Measurements from ENCODE around the gene XPOT.
"Not testable (repeated sequence)": the region's sequence is repeated elsewhere in the genome, so short reads cannot be mapped to it uniquely, and the experiment has no call there.

Gene XPOT

GRCh38 chr12:64403707-64404469 is at the start of gene XPOT:
TSS of gene XPOT (plus strand) at chr12:64404392. CDS start at chr12:64410036, 5,644 bp downstream.
- peak; percentile 94 to 98 for DNase-seq

- not testable (repeated sequence) for DNase-seq
Measured at GRCh38 chr12:64356209-64356608, 48.0 kb upstream of the XPOT start.

- DNase-seq: not testable (repeated sequence)
Measured at GRCh38 chr12:64361173-64361572, 43.0 kb upstream of the XPOT start.

- DNase-seq: no peak
Measured at GRCh38 chr12:64362721-64363305, 41.4 kb upstream of the XPOT start.

- no peak for DNase-seq
Measured at GRCh38 chr12:64383675-64384074, 20.5 kb upstream of the XPOT start.

GRCh38 chr12:64385019-64385418 is 19.2 kb upstream of the XPOT start:
- DNase-seq: no peak

- DNase-seq: no peak
Measured at GRCh38 chr12:64385468-64385867, 18.7 kb upstream of the XPOT start.

- no peak for DNase-seq
Measured at GRCh38 chr12:64387197-64387816, 16.9 kb upstream of the XPOT start.

- peak in 1 of 2 experiments; percentile 32 for DNase-seq
Measured at GRCh38 chr12:64389154-64389553, 15.0 kb upstream of the XPOT start.

- no peak for DNase-seq
Measured at GRCh38 chr12:64390275-64390851, 13.8 kb upstream of the XPOT start, which contains the start of gene C12orf56. TSS of gene C12orf56 (minus strand) at chr12:64390758. CDS start at chr12:64390565, 193 bp downstream.

- DNase-seq: no peak
Measured at GRCh38 chr12:64392221-64392620, 12.0 kb upstream of the XPOT start.

GRCh38 chr12:64395739-64396138 is 8.5 kb upstream of the XPOT start:
- DNase-seq: peak in 1 of 2 experiments; percentile 50

- DNase-seq: no peak
Measured at GRCh38 chr12:64400041-64400440, 4.2 kb upstream of the XPOT start.

- DNase-seq: no peak
Measured at GRCh38 chr12:64402181-64402580, 2.0 kb upstream of the XPOT start.

- DNase-seq: peak; percentile 53 to 55
Measured at GRCh38 chr12:64404470-64405256, 471 bp downstream of the XPOT start.

- DNase-seq: no peak
Measured at GRCh38 chr12:64407342-64408223, 3.4 kb downstream of the XPOT start.

GRCh38 chr12:64411427-64411826 is 7.2 kb downstream of the XPOT start:
- DNase-seq: no peak

- DNase-seq: no peak
Measured at GRCh38 chr12:64412459-64412858, 8.3 kb downstream of the XPOT start.

GRCh38 chr12:64413884-64414283 is 9.7 kb downstream of the XPOT start:
- no peak for DNase-seq

GRCh38 chr12:64418209-64418608 is 14.0 kb downstream of the XPOT start:
- no peak for DNase-seq

GRCh38 chr12:64419696-64420095 is 15.5 kb downstream of the XPOT start:
- no peak for DNase-seq

GRCh38 chr12:64427988-64428387 is 23.8 kb downstream of the XPOT start:
- peak; percentile 4 to 9 for DNase-seq
